ENCODE measurements around the gene ZDHHC14.

GRCh38 chr6:157497579-157497978 is 116.6 kb downstream of the ZDHHC14 start:
- TF ChIP-seq POLR2A (IDR thresholded peaks at IDR 0.05; ENCODE audit: low read length), result no peak
- no peak for TF ChIP-seq CTCF (IDR thresholded peaks at IDR 0.05)
- no peak for TF ChIP-seq BHLHE40 (IDR thresholded peaks at IDR 0.05; ENCODE audit: low read depth, low read length)

All from A549 (cell line).